ENCODE results near the gene TEX53. TPM values are rescaled to one million over a fixed set of nuclear protein-coding genes. Genes with fewer than 3 reads are reported as not detected.

Gene TEX53
- total RNA-seq, 1 donor from 2014 or later: not detected

GRCh38 chr9:114652776-114653555 is 4.6 kb downstream of the TEX53 start:
- intact Hi-C loops (cut with micrococcal nuclease): loop anchor here (1.0 to 5.0 kb wide), 6 partner anchors 40 to 248 kb away; partner anchors contain the start of gene WHRN

- intact Hi-C loops (cut with micrococcal nuclease): no loop called here
Observed at GRCh38 chr9:114643896-114644295, 13.7 kb downstream of the TEX53 start.

DNA sequence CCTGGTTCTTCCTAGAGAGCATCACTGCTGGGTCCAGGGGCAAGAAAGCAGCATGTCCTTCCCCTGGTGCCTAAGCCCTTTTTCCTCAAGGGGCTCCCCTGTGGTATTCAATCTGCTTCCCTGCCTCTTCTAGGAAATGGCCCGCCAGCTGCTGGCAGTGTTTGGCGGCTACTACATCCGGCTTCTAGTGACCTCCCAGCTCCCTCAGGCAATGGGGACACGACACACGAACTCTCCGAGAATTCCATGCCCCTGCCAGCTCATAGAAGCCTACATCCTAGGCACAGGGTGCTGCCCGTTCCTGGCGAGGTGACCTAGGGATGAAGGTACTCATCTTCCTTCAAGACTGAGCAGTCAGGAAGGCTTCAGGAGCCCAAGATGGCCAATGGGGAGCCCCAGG is 14.6 kb downstream of the TEX53 start:
- intact Hi-C loops (cut with micrococcal nuclease): no loop called here

DNA sequence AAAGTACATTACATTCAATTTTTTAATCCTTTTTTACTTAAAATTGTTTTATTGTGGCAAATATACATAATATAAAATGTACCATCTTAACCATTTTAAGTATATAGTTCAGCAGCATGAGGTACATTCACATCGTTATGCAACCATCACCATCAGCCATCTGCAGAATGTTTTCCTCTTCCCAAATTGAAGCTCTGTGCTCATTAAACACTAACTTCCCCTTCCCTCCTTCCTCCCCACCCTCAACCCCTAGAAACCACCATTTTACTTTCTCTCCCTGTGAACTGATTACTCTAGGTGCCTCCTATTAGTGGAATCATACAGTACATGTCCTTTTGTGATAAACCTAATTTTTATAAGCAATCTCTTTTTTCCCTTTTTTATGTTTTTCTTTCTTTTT is 15.6 kb downstream of the TEX53 start:
- intact Hi-C loops (cut with micrococcal nuclease): no loop called here

- intact Hi-C loops (cut with micrococcal nuclease): no loop called here
Observed at GRCh38 chr9:114638404-114638803, 19.2 kb downstream of the TEX53 start.

- intact Hi-C loops (cut with micrococcal nuclease): no loop called here
Observed at GRCh38 chr9:114634387-114634786, 23.2 kb downstream of the TEX53 start.

GRCh38 chr9:114633438-114634089 is 24.0 kb downstream of the TEX53 start:
- intact Hi-C loops (cut with micrococcal nuclease): no loop called here

DNA sequence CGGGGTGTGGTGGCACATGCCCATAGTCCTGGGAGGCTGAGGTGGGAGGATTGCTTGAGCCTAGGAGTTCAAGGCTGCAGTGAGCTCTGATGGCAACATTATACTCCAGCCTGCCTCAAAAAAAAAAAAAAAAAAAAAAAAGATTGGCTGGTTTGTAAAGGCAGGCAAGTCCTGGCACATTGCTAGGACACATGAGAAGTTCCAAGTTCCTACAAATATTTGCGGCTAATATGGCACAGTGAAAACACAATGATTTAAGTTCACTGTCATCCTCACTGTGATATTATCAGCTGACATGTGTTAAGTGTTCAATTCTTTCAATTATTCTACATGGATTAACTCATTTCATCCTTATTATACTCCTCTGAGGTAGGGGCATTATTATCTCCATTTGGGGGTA is 26.4 kb downstream of the TEX53 start:
- intact Hi-C loops (cut with micrococcal nuclease): no loop called here

GRCh38 chr9:114629563-114630090 is 28.0 kb downstream of the TEX53 start:
- intact Hi-C loops (cut with micrococcal nuclease): no loop called here

- intact Hi-C loops (cut with micrococcal nuclease): no loop called here
Observed at GRCh38 chr9:114627553-114627952, 30.1 kb downstream of the TEX53 start.

- intact Hi-C loops (cut with micrococcal nuclease): no loop called here
Observed at GRCh38 chr9:114626415-114627020, 31.1 kb downstream of the TEX53 start.

- intact Hi-C loops (cut with micrococcal nuclease): no loop called here
Observed at GRCh38 chr9:114624677-114625076, 32.9 kb downstream of the TEX53 start.

DNA sequence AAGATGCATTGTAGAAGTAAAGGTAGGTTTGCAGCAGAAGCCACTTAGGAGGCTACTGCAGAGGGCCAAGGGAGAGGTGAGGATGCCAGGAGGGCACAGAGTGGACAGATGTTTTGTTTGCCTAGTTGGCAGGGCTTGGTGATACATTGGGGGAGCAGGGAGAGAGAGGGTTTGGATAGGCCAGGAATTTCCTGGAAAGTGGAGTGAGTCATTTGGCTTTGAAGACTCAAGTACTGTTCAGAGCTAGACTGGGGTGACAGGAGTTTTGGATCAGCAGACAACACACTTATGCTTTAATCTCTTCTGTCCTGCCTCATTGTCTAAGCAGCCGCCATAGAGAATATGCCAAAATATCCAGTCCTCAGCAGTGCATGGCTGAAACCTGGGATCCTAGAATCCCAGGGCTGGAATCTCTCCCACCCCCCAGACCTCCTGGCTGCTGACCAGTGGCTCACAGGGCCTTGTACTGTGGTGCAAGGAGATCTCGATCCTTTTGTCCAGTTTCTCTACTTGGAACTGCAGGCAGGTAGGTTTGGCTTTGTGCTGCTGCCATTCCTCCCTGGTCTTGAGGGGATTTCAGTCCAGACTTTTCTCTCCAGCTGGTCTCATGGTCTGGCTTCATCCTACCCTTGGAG is 35.5 kb downstream of the TEX53 start:
- intact Hi-C loops (cut with micrococcal nuclease): no loop called here

GRCh38 chr9:114621561-114621960 is 36.0 kb downstream of the TEX53 start:
- intact Hi-C loops (cut with micrococcal nuclease): no loop called here

- intact Hi-C loops (cut with micrococcal nuclease): no loop called here
Observed at GRCh38 chr9:114619191-114619761, 38.3 kb downstream of the TEX53 start.

- intact Hi-C loops (cut with micrococcal nuclease): no loop called here
Observed at GRCh38 chr9:114616684-114617520, 40.7 kb downstream of the TEX53 start.

- intact Hi-C loops (cut with micrococcal nuclease): loop anchor here (5.0 kb wide), 1 partner anchor 227 kb away; the partner anchor contains the start of gene AKNA
Observed at GRCh38 chr9:114614373-114614772, 43.2 kb downstream of the TEX53 start.

DNA sequence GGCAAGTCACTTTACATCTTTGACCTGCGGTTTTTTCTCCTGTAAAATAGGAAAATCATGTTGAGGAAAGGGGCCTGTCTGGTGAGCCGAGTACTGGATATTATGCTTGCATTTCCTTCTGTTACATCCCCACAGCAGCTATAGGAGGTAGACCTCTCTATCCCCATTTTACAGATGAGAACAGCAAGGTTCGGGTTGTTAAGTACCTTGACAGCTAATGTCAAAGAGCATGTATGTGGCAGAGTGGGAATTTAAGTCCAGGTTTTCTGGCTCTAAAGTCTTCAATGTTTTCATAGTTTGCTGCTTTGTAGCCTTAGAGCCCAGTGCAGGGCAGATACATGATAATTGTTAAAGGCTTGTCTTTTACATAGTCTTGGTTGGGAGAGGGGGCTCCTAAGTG is 43.7 kb downstream of the TEX53 start:
- intact Hi-C loops (cut with micrococcal nuclease): loop anchor here (2.0 to 5.0 kb wide), 2 partner anchors 39 to 227 kb away; partner anchors contain the start of gene AKNA

GRCh38 chr9:114613087-114613486 is 44.5 kb downstream of the TEX53 start:
- intact Hi-C loops (cut with micrococcal nuclease): loop anchor here (2.0 to 5.0 kb wide), 2 partner anchors 40 to 226 kb away; partner anchors contain the start of gene AKNA
